PC-9 (cell line): Measurements from ENCODE around the gene SIK3.

Source experiments
- CTCF ChIP-seq: fragments of 200-600 bp; sonication (generic); conservative IDR thresholded peaks from 2 replicates; pipeline ENCODE4 v1.6.1; 2017; ENCODE audit warnings: mixed run types, antibody characterized with exemption, mild to moderate bottlenecking, moderate library complexity
- EZH2 ChIP-seq: fragments of 200-600 bp; sonication (generic); IDR thresholded peaks from 2 replicates; pipeline ENCODE4 v1.8.0; 2017; ENCODE audit warnings: antibody characterized with exemption, low read depth

GRCh38 chr11:116830184-116830912 is 267.9 kb downstream of the SIK3 start:
- TF ChIP-seq CTCF, result no peak
- TF ChIP-seq EZH2, result no peak
